ENCODE data around the gene CNNM1.

Gene CNNM1

DNA sequence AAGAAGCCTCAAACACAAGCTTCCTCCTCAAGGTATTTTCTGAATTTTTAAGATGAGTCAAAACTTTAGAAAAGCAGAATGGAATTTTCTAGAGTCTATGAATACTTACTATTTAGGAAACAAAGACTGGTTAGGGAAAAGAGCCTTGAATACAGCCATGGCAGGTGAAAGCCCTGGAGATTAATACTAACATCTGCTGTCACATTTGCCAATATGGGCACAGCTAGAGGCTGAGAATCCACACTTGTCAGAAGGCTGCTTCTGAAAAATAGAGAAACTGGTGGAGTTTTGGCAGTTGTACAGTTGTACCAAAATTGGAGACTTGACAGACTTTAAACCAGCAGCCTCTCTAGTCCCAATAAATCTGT lies 24.3 kb upstream of the CNNM1 start:
- no peak for TF ChIP-seq SPI1 (IDR thresholded peaks at IDR 0.05; ENCODE audit: low read depth, low read length)
- TF ChIP-seq PAX5 (IDR thresholded peaks at IDR 0.05; ENCODE audit: insufficient read depth, low read length, severe bottlenecking): no peak
- TF ChIP-seq POLR2AphosphoS5 (IDR thresholded peaks at IDR 0.05; ENCODE audit: low read depth, low read length): no peak
- no peak for TF ChIP-seq TAF1 (IDR thresholded peaks at IDR 0.05; ENCODE audit: low read depth, low read length)
- TF ChIP-seq POU2F2 (IDR thresholded peaks at IDR 0.05; ENCODE audit: low read depth, low read length): no peak
- TF ChIP-seq POLR2A (IDR thresholded peaks at IDR 0.05; ENCODE audit: low read depth, low read length): no peak
- DNase-seq (ENCODE audit: insufficient read length, low spot score): no peak
- no peak for FAIRE-seq

DNA sequence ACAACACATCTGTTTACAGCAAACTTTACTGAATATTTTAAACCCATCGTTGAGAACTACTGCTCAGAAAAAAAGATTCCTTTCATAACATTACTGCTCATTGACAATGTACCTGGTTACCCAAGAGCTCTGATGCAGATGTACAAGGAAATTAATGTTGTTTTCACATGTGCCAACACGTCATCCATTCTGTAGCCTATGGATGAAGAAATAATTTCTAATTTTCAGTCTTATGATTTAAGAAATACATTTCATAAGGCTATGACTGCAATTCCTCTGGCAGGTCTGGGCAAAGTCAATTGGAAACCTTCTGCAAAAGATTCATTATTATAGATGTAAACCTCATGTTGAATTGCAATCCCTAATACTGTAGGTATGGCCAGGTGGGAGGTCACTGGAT lies 16.7 kb upstream of the CNNM1 start:
- no peak for TF ChIP-seq POU2F2 (IDR thresholded peaks at IDR 0.05; ENCODE audit: low read depth, low read length)
- no peak for TF ChIP-seq PAX5 (IDR thresholded peaks at IDR 0.05; ENCODE audit: insufficient read depth, low read length, severe bottlenecking)
- no peak for TF ChIP-seq SPI1 (IDR thresholded peaks at IDR 0.05; ENCODE audit: low read depth, low read length)
- no peak for TF ChIP-seq POLR2A (IDR thresholded peaks at IDR 0.05; ENCODE audit: low read depth, low read length)
- TF ChIP-seq POLR2AphosphoS5 (IDR thresholded peaks at IDR 0.05; ENCODE audit: low read depth, low read length): no peak
- no peak for TF ChIP-seq TAF1 (IDR thresholded peaks at IDR 0.05; ENCODE audit: low read depth, low read length)
- FAIRE-seq (no peak), DNase-seq (ENCODE audit: insufficient read length, low spot score) (no peak)

- no peak for DNase-seq (ENCODE audit: insufficient read length, low spot score)
- no peak for FAIRE-seq
Measured at GRCh38 chr10:99315853-99316252, 13.3 kb upstream of the CNNM1 start.

GRCh38 chr10:99316374-99316773 lies 12.8 kb upstream of the CNNM1 start:
- FAIRE-seq: no peak
- TF ChIP-seq SPI1 (IDR thresholded peaks at IDR 0.05; ENCODE audit: low read depth, low read length): no peak
- TF ChIP-seq POLR2A (IDR thresholded peaks at IDR 0.05; ENCODE audit: low read depth, low read length): no peak
- no peak for TF ChIP-seq TAF1 (IDR thresholded peaks at IDR 0.05; ENCODE audit: low read depth, low read length)
- no peak for TF ChIP-seq POU2F2 (IDR thresholded peaks at IDR 0.05; ENCODE audit: low read depth, low read length)
- TF ChIP-seq PAX5 (IDR thresholded peaks at IDR 0.05; ENCODE audit: insufficient read depth, low read length, severe bottlenecking): no peak
- TF ChIP-seq POLR2AphosphoS5 (IDR thresholded peaks at IDR 0.05; ENCODE audit: low read depth, low read length): no peak
- DNase-seq (ENCODE audit: insufficient read length, low spot score): no peak

More at GRCh38 chr10:99315853-99316252, 13.3 kb upstream of the CNNM1 start:
- TF ChIP-seq PAX5 (IDR thresholded peaks at IDR 0.05; ENCODE audit: insufficient read depth, low read length, severe bottlenecking) (no peak), POLR2AphosphoS5 (IDR thresholded peaks at IDR 0.05; ENCODE audit: low read depth, low read length) (no peak), POU2F2 (IDR thresholded peaks at IDR 0.05; ENCODE audit: low read depth, low read length) (no peak), SPI1 (IDR thresholded peaks at IDR 0.05; ENCODE audit: low read depth, low read length) (no peak), POLR2A (IDR thresholded peaks at IDR 0.05; ENCODE audit: low read depth, low read length) (no peak), TAF1 (IDR thresholded peaks at IDR 0.05; ENCODE audit: low read depth, low read length) (no peak)

GRCh38 chr10:99318048-99318447 lies 11.1 kb upstream of the CNNM1 start:
- FAIRE-seq: no peak
- TF ChIP-seq TAF1 (IDR thresholded peaks at IDR 0.05; ENCODE audit: low read depth, low read length): no peak
- no peak for TF ChIP-seq POLR2A (IDR thresholded peaks at IDR 0.05; ENCODE audit: low read depth, low read length)
- TF ChIP-seq POLR2AphosphoS5 (IDR thresholded peaks at IDR 0.05; ENCODE audit: low read depth, low read length): no peak
- no peak for TF ChIP-seq PAX5 (IDR thresholded peaks at IDR 0.05; ENCODE audit: insufficient read depth, low read length, severe bottlenecking)
- TF ChIP-seq POU2F2 (IDR thresholded peaks at IDR 0.05; ENCODE audit: low read depth, low read length): no peak
- no peak for TF ChIP-seq SPI1 (IDR thresholded peaks at IDR 0.05; ENCODE audit: low read depth, low read length)
- DNase-seq (ENCODE audit: insufficient read length, low spot score): no peak

DNA sequence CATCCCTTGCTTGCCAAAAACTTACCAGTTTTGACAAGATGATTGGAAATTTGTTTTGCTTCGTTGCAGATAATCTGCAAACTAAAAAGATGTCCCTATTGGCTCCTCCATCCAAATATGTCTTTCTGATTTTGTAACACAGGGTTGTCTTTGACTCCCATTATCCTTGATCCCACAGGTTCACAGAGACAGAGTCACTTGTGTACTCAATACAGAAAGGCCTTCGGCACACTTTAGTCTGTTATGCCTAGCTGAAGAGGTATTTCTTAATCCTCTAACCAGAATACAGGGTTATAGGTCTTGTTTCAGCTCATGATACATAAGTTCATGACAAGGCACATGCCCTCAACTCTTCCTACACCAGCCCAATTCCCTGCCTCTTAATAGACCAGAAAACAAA lies 10.7 kb upstream of the CNNM1 start:
- FAIRE-seq (no peak), DNase-seq (ENCODE audit: insufficient read length, low spot score) (no peak)
- TF ChIP-seq POLR2AphosphoS5 (IDR thresholded peaks at IDR 0.05; ENCODE audit: low read depth, low read length) (no peak), TAF1 (IDR thresholded peaks at IDR 0.05; ENCODE audit: low read depth, low read length) (no peak), POU2F2 (IDR thresholded peaks at IDR 0.05; ENCODE audit: low read depth, low read length) (no peak), SPI1 (IDR thresholded peaks at IDR 0.05; ENCODE audit: low read depth, low read length) (no peak), PAX5 (IDR thresholded peaks at IDR 0.05; ENCODE audit: insufficient read depth, low read length, severe bottlenecking) (no peak), POLR2A (IDR thresholded peaks at IDR 0.05; ENCODE audit: low read depth, low read length) (no peak)

- FAIRE-seq (no peak), DNase-seq (ENCODE audit: insufficient read length, low spot score) (no peak)
- no peak for TF ChIP-seq PAX5 (IDR thresholded peaks at IDR 0.05; ENCODE audit: insufficient read depth, low read length, severe bottlenecking)
- no peak for TF ChIP-seq TAF1 (IDR thresholded peaks at IDR 0.05; ENCODE audit: low read depth, low read length)
- TF ChIP-seq POU2F2 (IDR thresholded peaks at IDR 0.05; ENCODE audit: low read depth, low read length): no peak
- no peak for TF ChIP-seq POLR2AphosphoS5 (IDR thresholded peaks at IDR 0.05; ENCODE audit: low read depth, low read length)
- no peak for TF ChIP-seq SPI1 (IDR thresholded peaks at IDR 0.05; ENCODE audit: low read depth, low read length)
- TF ChIP-seq POLR2A (IDR thresholded peaks at IDR 0.05; ENCODE audit: low read depth, low read length): no peak
Measured at GRCh38 chr10:99325281-99325680, 3.9 kb upstream of the CNNM1 start.

DNA sequence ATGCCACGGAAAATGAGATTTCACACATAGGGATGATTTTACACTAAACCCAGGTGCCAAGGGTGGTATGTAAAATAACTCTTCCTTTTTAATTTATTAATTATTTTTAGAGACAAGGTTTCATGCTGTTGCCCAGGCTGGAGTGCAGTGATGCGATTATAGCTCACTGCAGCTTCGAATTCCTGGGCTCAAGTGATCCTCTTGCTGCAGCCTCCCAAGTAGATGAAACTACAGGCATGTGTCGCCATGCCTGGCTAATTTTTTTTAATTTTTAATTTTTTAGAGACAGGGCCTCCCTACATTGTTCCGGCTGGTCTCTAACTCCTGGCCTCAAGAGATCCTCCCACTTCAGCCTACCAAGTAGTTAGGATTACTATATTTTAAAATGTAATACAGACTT lies 2.3 kb upstream of the CNNM1 start:
- DNase-seq (ENCODE audit: insufficient read length, low spot score): no peak
- FAIRE-seq: no peak
- TF ChIP-seq POLR2A (IDR thresholded peaks at IDR 0.05; ENCODE audit: low read depth, low read length) (no peak), POLR2AphosphoS5 (IDR thresholded peaks at IDR 0.05; ENCODE audit: low read depth, low read length) (no peak), SPI1 (IDR thresholded peaks at IDR 0.05; ENCODE audit: low read depth, low read length) (no peak), POU2F2 (IDR thresholded peaks at IDR 0.05; ENCODE audit: low read depth, low read length) (no peak), TAF1 (IDR thresholded peaks at IDR 0.05; ENCODE audit: low read depth, low read length) (no peak), PAX5 (IDR thresholded peaks at IDR 0.05; ENCODE audit: insufficient read depth, low read length, severe bottlenecking) (no peak)

- DNase-seq (ENCODE audit: insufficient read length, low spot score) (no peak), FAIRE-seq (no peak)
- no peak for TF ChIP-seq POU2F2 (IDR thresholded peaks at IDR 0.05; ENCODE audit: low read depth, low read length)
- TF ChIP-seq SPI1 (IDR thresholded peaks at IDR 0.05; ENCODE audit: low read depth, low read length): no peak
- TF ChIP-seq TAF1 (IDR thresholded peaks at IDR 0.05; ENCODE audit: low read depth, low read length): no peak
- TF ChIP-seq POLR2A (IDR thresholded peaks at IDR 0.05; ENCODE audit: low read depth, low read length): no peak
- TF ChIP-seq POLR2AphosphoS5 (IDR thresholded peaks at IDR 0.05; ENCODE audit: low read depth, low read length): no peak
- TF ChIP-seq PAX5 (IDR thresholded peaks at IDR 0.05; ENCODE audit: insufficient read depth, low read length, severe bottlenecking): no peak
Measured at GRCh38 chr10:99328579-99329303, 415 bp upstream of the CNNM1 start.
